ENCODE results near the gene YTHDC1.

Gene YTHDC1

GRCh38 chr4:68310651-68311247, 39.1 kb downstream of the YTHDC1 start:
- no peaks in the 10 kb centered on the region for H4K20me1 ChIP-seq (ENCODE audit: insufficient read depth, low read length)
- H3K9me3 ChIP-seq (replicated peaks; ENCODE audit: insufficient read depth, low read length): no peaks in the 10 kb centered on the region
- no peak for DNase-seq
- no peaks in the 10 kb centered on the region for H3K27me3 ChIP-seq (replicated peaks; ENCODE audit: insufficient read depth, low read length)
- TF ChIP-seq EZH2phosphoT487 (IDR thresholded peaks at IDR 0.05; ENCODE audit: low read length) (no peak), EZH2 (optimal IDR thresholded peaks at IDR 0.05; ENCODE audit: low read depth, low read length) (no peak), CTCF (IDR thresholded peaks at IDR 0.05; ENCODE audit: low read length) (no peak)
- H3K27ac ChIP-seq (ENCODE audit: low read length): no peak overlapping the region
- no peaks in the 10 kb centered on the region for H3F3A ChIP-seq (ENCODE audit: insufficient read depth, low read length)
- no peaks in the 10 kb centered on the region for H3K79me2 ChIP-seq (ENCODE audit: low read length)
- H3K4me1 ChIP-seq (ENCODE audit: low read length): no peaks in the 10 kb centered on the region
- no peaks in the 10 kb centered on the region for H3K9me2 ChIP-seq (replicated peaks; ENCODE audit: insufficient read depth, low read length)
- no peak overlapping the region for H2AFZ ChIP-seq (ENCODE audit: low read length)
- no peaks in the 10 kb centered on the region; the same call in 1 of the 2 replicates for H3K36me3 ChIP-seq (replicated peaks; ENCODE audit: insufficient read depth, low read length)
- H3K4me2 ChIP-seq (ENCODE audit: low read depth, low read length): no peak overlapping the region
- no peak overlapping the region for H3K4me3 ChIP-seq (ENCODE audit: low read length)
- no peak overlapping the region for H3K9ac ChIP-seq (ENCODE audit: low read length)

GRCh38 chr4:68304731-68305130, 45.2 kb downstream of the YTHDC1 start:
- TF ChIP-seq CTCF (IDR thresholded peaks at IDR 0.05; ENCODE audit: low read length) (no peak), EZH2phosphoT487 (IDR thresholded peaks at IDR 0.05; ENCODE audit: low read length) (no peak), EZH2 (optimal IDR thresholded peaks at IDR 0.05; ENCODE audit: low read depth, low read length) (no peak)
- no peaks in the 10 kb centered on the region for H3K27me3 ChIP-seq (replicated peaks; ENCODE audit: insufficient read depth, low read length)
- no peaks in the 10 kb centered on the region for H3K79me2 ChIP-seq (ENCODE audit: low read length)
- no peak overlapping the region for H3K9ac ChIP-seq (ENCODE audit: low read length)
- no peak overlapping the region for H3K4me3 ChIP-seq (ENCODE audit: low read length)
- H3K4me2 ChIP-seq (ENCODE audit: low read depth, low read length): no peak overlapping the region
- no peak overlapping the region for H3K27ac ChIP-seq (ENCODE audit: low read length)
- H4K20me1 ChIP-seq (ENCODE audit: insufficient read depth, low read length): no peaks in the 10 kb centered on the region
- no peaks in the 10 kb centered on the region for H3K36me3 ChIP-seq (replicated peaks; ENCODE audit: insufficient read depth, low read length)
- H3K9me2 ChIP-seq (replicated peaks; ENCODE audit: insufficient read depth, low read length): no peaks in the 10 kb centered on the region
- H2AFZ ChIP-seq (ENCODE audit: low read length): no peak overlapping the region
- DNase-seq: no peak
- no peaks in the 10 kb centered on the region for H3K9me3 ChIP-seq (replicated peaks; ENCODE audit: insufficient read depth, low read length)
- no peaks in the 10 kb centered on the region for H3K4me1 ChIP-seq (ENCODE audit: low read length)
- no peaks in the 10 kb centered on the region for H3F3A ChIP-seq (ENCODE audit: insufficient read depth, low read length)

GRCh38 chr4:68299492-68300457, 50.1 kb downstream of the YTHDC1 start:
- H3K9ac ChIP-seq (ENCODE audit: low read length): no peak overlapping the region
- no peak for DNase-seq
- no peaks in the 10 kb centered on the region for H3F3A ChIP-seq (ENCODE audit: insufficient read depth, low read length)
- no peaks in the 10 kb centered on the region for H3K9me2 ChIP-seq (replicated peaks; ENCODE audit: insufficient read depth, low read length)
- H3K4me2 ChIP-seq (ENCODE audit: low read depth, low read length): no peak overlapping the region
- no peaks in the 10 kb centered on the region for H3K79me2 ChIP-seq (ENCODE audit: low read length)
- H3K36me3 ChIP-seq (replicated peaks; ENCODE audit: insufficient read depth, low read length): no peaks in the 10 kb centered on the region
- no peak overlapping the region for H3K27ac ChIP-seq (ENCODE audit: low read length)
- no peaks in the 10 kb centered on the region for H3K27me3 ChIP-seq (replicated peaks; ENCODE audit: insufficient read depth, low read length)
- no peaks in the 10 kb centered on the region for H3K4me1 ChIP-seq (ENCODE audit: low read length)
- H3K9me3 ChIP-seq (replicated peaks; ENCODE audit: insufficient read depth, low read length): no peaks in the 10 kb centered on the region
- no peaks in the 10 kb centered on the region for H4K20me1 ChIP-seq (ENCODE audit: insufficient read depth, low read length)
- H3K4me3 ChIP-seq (ENCODE audit: low read length): no peak overlapping the region
- no peak for TF ChIP-seq CTCF (IDR thresholded peaks at IDR 0.05; ENCODE audit: low read length)
- TF ChIP-seq EZH2 (optimal IDR thresholded peaks at IDR 0.05; ENCODE audit: low read depth, low read length): no peak
- TF ChIP-seq EZH2phosphoT487 (IDR thresholded peaks at IDR 0.05; ENCODE audit: low read length): no peak
- H2AFZ ChIP-seq (ENCODE audit: low read length): no peak overlapping the region

All from MM.1S (cell line).